Fibroblast of pulmonary artery (primary cell): ENCODE measurements around the gene SESN2.

Source experiments
- DNase-seq: peaks from one replicate; pipeline ENCODE4 v3.0.0-alpha.2; 2010; ENCODE audit warnings: low read depth
- H3K4me3 ChIP-seq: replicated peaks from 2 replicates; pipeline ENCODE4 v1.5.1; 2011; ENCODE audit warnings: low read depth, mild to moderate bottlenecking, control low read depth, low read length, moderate library complexity
- CTCF ChIP-seq: IDR thresholded peaks from 2 replicates; pipeline ENCODE4 v1.5.1; 2011; ENCODE audit warnings: mild to moderate bottlenecking, control low read depth, low read length, inconsistent platforms; ENCODE audit errors: missing control alignments

The SESN2 gene

GRCh38 chr1:28243685-28244311, 15.5 kb upstream of the SESN2 start:
- TF ChIP-seq CTCF, result no peak
- peak; percentile 39 for DNase-seq
- H3K4me3 ChIP-seq, result no peak overlapping the region

GRCh38 chr1:28244549-28245251, 14.6 kb upstream of the SESN2 start:
- H3K4me3 ChIP-seq, result no peak overlapping the region
- no peak for TF ChIP-seq CTCF
- DNase-seq, result no peak

- TF ChIP-seq CTCF, result no peak
- H3K4me3 ChIP-seq, result peak overlapping the region; percentile 68
- peak; percentile 62 for DNase-seq
Measured at GRCh38 chr1:28246427-28246832, 12.9 kb upstream of the SESN2 start.

GRCh38 chr1:28247612-28248272, 11.6 kb upstream of the SESN2 start:
- no peak for TF ChIP-seq CTCF
- H3K4me3 ChIP-seq, result peak overlapping the region; percentile 5
- DNase-seq, result no peak

GRCh38 chr1:28248273-28249012, 10.9 kb upstream of the SESN2 start:
- TF ChIP-seq CTCF, result peak; percentile 98
- peak overlapping the region; percentile 1 for H3K4me3 ChIP-seq
- DNase-seq, result peak; percentile 90

GRCh38 chr1:28249013-28249865, 10.1 kb upstream of the SESN2 start:
- DNase-seq, result peak; percentile 77
- peak overlapping the region; percentile 1 for H3K4me3 ChIP-seq
- no peak for TF ChIP-seq CTCF
